GM15510 (cell line): ENCODE data around the gene RHBG.

Experiments
- POLR2A ChIP-seq: IDR thresholded peaks from 3 replicates; pipeline ENCODE4 v1.6.1; 2011; ENCODE audit warnings: borderline replicate concordance; ENCODE audit not compliant: insufficient read length; ENCODE audit errors: extremely low read depth

The RHBG gene

DNA sequence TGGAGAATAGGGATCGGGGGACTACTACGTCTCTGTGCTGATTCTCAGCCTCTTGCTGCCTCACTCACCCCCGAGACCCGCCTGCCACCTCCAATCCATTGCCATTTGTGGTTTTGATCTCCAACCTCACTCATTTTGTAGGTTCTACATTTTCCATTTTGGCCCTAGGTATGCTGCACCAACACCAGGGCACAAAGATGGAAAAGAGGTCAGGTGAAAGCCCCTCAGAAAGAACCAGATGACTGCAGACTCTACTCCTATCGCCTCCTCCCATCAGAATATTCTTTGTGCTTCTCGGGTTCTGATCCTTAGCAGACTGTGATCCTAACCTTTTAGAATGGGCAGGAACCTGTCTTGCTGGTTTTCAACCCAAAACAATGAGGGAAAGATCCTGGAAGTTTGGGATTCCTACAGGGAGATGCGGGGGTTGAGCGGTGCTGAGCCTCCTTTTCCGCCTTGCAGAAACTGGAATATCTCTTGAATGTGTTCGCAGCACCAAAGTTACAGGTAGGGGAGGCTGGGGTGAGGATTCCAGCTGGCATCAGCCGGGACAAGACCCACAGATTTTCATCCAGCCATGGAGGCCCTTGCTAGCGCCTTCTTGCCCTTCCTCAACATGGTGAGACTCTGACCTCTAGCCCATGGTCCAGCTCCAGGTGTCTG is 53.1 kb downstream of the RHBG start:
- no peak for TF ChIP-seq POLR2A

DNA sequence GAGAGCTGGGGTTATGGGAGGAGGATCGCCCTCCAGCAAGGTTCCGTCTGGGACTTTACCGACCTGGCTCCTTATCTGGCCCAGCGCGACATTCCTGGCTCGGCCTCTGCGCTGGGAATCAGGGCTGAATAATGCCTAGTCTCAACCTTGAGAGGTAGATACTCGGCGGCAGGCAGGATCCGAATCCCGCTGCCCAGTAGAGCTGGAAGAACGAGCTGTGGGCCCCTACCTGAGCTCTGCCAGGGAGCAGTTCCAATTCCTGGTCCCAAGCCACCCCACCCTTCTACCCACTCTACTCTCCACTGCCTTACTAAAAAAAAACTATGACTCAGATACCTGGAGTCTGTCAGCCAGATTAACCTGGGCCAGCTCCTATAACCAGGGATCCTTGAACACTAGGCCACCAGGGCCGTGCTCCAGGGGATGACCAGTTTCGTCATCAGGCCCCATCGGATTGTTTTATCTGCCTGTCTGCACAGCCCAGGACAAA is 53.6 kb downstream of the RHBG start:
- no peak for TF ChIP-seq POLR2A

DNA sequence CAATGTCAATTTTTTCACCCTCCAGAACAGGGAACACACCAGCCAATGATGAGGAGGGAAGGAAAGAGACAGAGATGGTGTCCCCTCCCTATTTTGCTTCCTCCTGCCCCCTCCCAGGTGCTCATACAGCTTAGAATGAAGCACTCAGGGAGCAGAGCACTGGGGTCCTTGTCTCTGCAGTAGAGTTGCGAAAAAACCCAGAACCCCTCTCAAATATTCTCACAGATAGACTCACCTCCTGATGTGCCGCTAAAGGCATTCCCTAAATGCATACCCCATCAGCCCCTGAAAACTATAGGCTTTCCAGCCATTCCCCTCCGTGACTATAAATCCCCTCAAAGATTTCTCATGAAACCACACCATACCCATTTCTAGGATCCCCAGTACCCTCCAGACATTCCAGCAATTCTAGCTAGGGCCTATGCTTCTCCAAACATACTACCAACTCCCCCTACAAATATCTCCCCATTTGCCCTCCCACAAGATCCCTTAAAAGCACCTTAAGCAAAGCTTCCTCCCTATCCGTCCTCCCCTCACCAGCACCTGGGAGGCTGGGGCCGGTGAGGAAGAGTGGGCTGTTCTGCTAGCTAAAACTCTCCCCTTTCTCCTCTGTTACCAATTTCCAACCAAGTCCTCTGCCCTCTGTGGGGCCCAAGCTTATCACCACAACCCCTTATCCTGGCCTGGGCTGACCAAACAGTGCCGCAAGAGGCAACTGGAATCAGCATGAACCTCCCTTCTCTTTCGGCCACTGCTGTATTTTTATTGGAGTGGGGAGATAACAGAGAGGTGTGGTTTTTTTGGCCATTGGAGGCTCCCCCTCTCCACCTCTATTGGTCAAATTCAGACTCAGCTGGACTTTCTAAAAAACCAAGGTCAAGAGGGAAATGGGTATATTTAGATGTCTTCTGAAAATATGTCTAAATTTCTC is 54.7 kb downstream of the RHBG start:
- TF ChIP-seq POLR2A: no peak

- TF ChIP-seq POLR2A: no peak
Measured at GRCh38 chr1:156424806-156425432, 55.9 kb downstream of the RHBG start.

GRCh38 chr1:156425943-156426342 is 56.9 kb downstream of the RHBG start:
- TF ChIP-seq POLR2A: no peak

GRCh38 chr1:156427957-156428356 is 58.9 kb downstream of the RHBG start:
- TF ChIP-seq POLR2A: no peak

DNA sequence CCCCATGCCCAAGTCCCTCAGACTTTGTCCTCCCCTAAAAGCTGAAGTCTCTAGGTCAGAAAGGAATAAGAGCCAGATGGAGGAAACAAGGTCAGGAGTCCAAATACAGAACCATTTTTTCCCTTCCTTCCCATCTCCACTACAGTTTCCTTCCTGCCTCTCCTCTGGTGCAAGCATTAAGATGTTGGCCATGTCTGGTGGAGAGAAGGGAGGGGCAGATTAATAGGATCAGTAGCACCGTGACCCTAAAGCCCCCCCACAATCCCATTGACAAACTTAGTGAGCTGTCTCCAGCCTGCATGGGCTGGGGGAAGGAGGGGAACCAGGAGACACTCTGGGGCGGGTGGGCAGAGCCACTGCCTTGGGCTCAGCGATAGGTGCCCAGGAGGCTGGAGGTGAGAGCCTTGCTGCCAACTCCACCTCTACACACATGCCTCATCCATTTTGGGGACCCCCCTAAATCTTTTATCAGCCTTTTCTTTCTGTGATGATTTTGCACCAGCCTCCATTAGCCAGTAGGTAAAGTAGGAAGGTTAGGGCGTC is 59.8 kb downstream of the RHBG start:
- TF ChIP-seq POLR2A: no peak

- TF ChIP-seq POLR2A: no peak
Measured at GRCh38 chr1:156429313-156430060, 60.5 kb downstream of the RHBG start.

DNA sequence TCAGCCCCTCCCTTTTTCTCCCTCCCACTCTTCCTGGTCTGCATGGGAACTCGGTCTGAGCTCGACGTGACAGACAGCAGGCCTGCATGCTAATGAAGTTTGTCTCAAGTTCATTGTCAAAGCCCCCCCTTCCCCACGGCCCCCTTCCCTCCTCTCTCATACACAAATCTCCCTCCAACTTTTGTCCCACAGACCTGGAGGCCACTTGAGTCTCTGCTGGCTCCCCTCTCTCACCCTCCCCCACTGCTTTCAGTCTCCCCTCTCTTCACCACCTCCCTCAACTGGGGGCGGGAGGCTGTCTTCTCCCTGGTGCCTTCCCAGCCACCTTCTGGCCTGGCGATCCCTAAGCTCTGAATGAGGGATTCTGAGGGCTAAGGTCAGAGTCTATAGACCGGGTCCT is 61.3 kb downstream of the RHBG start:
- no peak for TF ChIP-seq POLR2A

DNA sequence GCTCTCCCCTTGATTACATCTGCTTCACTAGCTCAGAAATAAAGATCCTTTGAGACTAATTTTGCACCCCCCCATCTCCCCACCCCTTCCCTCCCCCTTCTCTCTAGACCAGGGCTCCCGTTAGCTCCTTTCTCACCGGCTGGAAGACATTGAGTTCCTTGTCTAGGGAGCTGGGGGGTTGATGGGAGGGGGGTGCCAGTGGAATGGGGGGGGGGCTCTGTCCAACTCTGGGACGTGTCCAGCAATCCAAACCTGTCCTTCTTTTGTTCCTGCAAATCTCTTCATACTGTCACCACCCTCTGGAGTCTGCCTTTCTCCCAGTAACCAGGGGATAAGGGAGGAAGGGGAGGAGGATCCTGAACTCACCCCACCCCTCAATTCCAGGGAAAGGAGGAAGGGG is 61.9 kb downstream of the RHBG start:
- TF ChIP-seq POLR2A: no peak

DNA sequence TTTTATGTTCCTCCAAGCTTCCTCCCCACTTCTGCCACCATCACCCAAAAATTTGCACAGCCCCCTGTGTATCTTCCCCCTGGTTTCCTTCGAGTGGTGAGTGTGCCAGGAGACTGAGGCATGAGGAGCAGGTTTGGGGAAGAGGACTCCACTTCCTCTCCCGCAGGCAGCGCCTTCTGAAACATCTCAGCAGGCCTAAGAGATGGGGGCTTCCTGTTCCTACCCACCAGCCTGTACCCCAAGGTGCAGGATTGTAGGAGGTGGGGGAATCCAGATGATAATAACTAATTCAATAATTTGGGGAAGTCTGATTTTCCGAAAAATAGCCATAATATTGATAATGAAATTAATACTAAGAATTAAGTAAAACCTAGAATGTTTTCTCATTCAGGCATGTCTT is 62.4 kb downstream of the RHBG start:
- no peak for TF ChIP-seq POLR2A

GRCh38 chr1:156431769-156432668 is 63.0 kb downstream of the RHBG start:
- TF ChIP-seq POLR2A: no peak

GRCh38 chr1:156432669-156433018 is 63.6 kb downstream of the RHBG start:
- TF ChIP-seq POLR2A: no peak
